Smooth muscle cell of the brain vasculature (primary cell): ENCODE data around the gene HSD17B13.
"Not testable (repeated sequence)": the region's sequence is repeated elsewhere in the genome, so short reads cannot be mapped to it uniquely, and the experiment has no call there.

Source experiments
- DNase-seq: peaks from one replicate; pipeline ENCODE4 v3.0.0-alpha.2; 2012; ENCODE audit warnings: low read depth, low spot score

Gene HSD17B13, protein sequence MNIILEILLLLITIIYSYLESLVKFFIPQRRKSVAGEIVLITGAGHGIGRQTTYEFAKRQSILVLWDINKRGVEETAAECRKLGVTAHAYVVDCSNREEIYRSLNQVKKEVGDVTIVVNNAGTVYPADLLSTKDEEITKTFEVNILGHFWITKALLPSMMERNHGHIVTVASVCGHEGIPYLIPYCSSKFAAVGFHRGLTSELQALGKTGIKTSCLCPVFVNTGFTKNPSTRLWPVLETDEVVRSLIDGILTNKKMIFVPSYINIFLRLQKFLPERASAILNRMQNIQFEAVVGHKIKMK

DNA sequence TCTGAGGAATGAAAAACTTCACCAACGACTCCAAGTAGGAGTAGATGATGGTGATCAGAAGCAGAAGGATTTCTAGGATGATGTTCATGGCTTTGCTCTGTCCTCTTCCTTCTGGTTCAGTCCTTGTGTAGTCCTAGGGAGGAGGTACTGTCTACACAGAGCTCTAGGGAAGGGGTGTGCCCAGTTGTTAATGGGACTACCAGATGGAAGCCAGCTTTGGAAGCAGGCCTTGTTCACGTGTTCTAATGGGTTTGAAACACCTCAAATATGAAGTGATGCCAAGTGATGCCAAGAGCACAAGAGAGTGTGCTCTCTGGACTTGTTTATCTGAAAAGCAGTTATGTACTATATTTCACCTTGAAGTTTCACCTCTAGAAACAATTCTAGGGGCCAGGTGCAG, at the start of gene HSD17B13:
TSS of gene HSD17B13 (minus strand) at position 129 of the 400 bp plus-strand sequence. CDS start at position 88, 41 bp downstream.
- DNase-seq, result no peak

DNA sequence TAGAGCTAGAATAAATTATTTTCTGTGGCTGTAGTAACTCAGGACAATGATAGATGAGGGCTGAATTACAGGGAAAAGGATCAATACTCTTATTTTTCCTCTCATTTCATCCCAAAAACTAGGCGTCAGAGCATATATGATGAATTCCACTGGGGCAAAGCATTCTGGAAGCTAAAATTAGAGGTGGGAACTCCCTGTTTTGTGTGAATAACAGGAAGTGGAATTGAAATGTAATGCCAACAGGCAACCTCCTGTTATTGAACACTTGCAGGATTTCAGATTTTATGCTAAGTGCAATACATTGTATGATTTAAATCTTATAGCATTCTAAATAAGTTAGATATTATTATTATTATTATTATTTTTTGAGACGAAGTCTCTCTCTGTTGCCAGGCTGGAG, 47.4 kb upstream of the HSD17B13 start:
- DNase-seq, result no peak

DNA sequence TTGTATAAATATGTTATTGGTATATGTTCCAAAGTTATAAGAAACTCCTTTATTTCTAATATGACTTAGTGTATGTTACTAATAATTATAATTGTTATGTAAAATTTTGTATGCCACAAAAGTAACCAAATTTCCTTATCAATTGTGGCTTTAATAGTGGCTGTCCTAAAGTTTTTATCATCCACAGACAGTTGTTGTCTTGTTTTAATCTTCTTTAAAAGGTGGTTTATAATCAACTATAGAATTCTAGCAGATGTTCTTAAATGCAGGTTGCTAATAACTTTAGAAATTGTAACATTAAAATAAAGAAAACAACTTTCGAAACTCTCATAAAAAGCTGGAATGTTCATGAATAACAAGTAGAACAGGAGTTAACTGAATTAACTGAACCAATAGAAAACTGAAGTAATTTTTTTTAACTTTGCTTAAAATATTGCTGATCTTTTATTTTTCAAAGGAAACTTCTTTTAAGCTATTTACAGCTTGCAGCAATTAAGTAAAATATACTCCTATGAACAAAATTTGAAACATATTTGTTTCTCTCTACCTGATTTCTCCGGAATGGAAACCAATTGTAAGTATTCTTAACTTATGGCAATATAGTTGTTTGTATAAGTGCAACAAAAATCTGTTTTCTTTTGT, 44.0 kb upstream of the HSD17B13 start:
- no peak for DNase-seq

DNA sequence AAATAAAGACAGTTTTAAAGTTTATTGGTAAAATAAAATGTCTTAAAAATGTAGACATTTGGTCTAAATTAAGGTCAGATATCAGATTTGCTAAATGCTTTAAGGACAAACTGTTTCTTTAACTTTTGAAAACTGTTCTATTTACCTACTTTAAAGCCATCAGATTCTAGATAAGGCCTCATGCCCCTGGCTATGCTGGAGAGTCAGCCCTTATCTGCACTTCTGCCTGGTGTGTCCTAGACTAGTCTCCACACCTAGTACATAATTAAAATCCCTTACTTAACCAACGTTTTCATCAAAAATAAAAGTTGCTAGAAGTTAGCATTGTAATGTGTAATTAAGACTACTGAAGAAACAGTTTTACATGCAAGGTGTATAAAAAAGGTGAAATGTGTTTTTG, 42.7 kb upstream of the HSD17B13 start:
- DNase-seq, result no peak

DNA sequence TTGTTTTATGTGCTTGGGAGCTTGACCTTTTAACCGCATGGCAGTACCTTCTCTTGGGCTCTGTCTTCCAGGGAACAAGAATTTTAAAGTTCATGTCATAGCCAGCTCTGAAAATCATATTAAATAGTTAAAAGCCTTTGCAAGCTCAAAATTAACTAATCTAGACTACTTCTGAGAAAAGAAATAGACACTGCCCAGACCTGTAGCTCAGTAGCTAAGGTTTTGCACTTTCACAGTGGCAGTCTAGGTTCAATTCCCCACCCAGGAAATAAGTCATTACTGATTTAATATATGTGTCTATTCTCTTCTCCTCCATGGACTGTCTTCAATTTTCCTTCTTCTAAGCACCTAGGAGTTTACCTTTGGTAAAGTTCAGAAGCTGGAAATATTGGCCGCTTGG, 40.9 kb upstream of the HSD17B13 start:
- no peak for DNase-seq

DNA sequence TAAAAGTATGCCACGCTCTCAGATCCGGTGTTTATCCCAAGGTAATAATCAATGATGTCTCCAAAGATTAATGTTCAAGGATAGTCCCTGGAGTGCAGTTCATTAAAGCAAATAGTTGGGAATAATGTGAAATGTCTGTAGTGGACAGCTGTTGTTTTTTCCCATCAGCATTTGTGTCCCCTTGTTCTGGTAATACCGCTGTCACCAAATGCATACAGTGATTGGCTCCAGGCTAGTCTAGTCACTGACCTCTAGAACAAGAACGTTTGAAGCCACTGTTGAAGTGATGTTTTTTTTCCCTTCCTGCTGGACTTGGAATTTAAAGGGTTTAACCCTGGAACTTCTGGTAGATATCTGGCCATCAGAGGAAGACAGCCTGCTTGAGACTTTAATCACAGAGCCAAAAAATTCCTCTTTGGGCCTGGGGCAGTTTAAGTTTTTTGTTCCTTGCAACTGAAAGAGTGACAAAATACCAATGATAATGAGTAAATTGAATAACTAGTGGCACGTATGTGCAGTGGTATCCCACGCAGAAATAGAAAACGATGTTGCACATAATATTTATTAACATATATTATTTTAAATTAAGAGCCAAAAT, 37.8 kb upstream of the HSD17B13 start:
- DNase-seq, result no peak

DNA sequence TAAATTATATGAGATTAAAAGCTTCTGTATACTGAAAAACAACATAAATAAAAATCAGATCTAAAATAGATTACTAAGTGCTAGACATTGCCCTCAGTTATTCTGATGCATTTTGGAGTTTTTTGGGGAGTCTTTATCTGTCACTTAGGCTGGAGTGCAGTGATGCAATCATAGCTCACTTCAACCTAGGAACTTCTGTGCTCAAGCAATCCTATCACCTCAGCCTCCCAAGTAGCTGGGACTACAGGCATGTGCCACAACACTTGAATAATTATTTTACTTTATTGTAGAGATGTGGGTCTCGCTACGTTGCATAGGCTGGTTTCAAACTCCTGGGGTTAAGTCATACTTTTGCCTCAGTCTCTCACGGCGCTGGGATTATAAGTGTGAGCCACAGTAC, 36.6 kb upstream of the HSD17B13 start:
- DNase-seq, result no peak

DNA sequence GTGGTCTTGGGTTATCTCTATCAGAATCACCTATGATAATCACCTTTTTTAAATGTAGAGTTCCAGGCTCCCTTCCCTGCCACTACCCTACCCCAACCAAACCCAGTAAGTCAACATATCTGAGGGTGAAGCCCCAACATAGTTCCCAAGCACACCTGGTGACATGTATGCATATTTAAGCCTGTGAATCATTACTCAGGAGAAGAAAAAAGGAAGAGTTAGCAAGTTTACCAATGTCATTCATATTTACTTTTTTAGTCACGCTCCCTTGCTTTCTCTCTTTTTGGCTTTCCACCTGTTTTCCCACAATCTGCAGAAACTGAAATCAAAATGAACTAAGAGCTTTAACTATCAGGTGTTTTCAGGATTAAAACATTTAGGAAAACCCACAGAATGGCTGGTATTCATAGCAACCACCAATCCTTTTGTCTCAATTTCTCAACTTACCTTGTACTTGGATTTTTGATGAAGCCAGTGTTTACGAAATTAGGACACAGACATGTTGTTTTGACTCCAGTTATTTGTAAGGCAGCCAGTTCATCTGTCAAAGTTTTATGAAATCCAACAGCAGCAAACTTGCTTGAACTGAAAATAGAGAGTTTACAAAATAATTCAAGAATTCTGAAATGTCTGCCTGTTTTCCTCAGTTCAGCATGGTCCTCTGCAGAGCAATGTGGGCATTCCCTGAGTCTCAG, 34.3 kb upstream of the HSD17B13 start:
- no peak for DNase-seq

DNA sequence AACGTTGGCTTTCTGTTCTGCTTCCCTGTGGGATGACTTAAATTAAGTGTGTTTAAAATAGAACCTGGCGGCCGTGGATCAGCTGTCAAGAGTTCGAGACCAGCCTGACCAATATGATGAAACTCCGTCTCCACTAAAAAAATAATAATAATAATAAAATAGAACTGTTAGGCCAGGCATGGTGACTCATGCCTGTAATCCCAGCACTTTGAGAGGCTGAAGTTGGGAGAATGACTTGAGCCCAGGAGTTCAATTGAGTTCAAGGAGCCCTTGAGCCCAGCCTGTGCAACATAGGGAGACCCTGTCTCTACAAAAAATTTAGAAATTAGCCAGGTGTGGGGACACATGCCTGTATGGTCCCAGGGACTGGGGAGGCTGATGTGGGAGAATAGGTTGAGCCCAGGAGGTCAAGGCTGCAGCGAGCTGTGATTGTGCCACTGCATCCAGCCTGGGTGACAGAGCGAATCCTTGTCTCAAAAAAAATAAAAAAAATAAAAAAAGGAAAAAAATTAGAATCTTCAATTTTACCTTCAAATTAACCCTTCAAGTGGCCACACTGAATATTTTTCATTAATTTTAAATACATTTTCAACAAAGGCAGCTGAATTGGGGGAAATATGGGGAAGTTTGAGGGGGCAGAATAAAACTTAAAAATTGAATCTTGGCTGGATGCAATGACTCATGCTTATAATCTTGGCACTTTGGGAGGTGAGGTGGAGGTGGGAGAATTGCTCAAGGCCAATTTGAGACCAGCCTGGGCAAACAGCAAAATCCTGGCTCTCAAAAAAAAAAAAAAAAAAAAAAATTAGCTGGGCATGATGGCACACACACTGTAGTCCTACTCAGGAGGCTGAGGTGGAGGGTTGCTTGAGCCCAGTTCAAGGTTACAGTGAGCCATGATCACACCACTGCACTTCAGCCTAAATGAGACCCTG, 31.8 kb upstream of the HSD17B13 start:
- no peak for DNase-seq

DNA sequence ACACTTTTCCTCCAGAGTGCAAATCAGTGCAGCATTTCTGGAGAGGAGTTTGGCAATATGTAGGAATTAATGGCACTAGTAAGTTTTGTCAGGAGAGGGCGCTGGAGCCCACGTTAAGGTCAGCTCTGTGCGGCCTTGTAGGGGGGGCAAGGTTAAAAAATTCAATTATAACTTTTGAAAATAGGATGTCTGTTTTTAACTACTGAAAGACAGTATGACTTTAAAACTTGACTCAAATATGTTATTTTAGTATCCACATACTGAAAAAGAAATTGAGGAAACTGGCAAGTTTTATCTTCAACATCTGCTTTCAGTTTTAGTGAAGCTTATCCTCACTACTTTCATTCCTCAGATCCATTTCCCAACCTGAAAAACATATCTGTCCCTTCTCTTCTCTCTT, 30.9 kb upstream of the HSD17B13 start:
- peak; percentile 40 for DNase-seq

DNA sequence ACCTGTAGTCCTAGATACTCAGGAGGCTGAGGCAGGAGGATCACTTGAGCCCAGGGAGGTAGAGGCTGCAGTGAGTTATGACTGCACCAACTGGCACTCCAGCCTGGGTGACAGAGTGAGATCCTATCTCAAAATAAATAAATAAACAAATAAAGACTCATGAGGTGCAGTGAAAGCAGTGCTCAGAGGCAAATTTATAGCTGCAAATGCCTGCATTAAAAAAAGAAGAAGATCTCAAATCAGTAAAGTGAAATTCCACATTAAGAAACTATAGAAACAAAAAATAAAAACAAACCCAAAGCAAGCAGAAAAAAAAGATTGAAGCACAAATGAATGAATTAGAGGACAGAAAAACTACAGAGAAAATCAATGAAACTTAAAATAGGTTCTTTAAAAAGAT, 22.5 kb upstream of the HSD17B13 start:
- no peak for DNase-seq

DNA sequence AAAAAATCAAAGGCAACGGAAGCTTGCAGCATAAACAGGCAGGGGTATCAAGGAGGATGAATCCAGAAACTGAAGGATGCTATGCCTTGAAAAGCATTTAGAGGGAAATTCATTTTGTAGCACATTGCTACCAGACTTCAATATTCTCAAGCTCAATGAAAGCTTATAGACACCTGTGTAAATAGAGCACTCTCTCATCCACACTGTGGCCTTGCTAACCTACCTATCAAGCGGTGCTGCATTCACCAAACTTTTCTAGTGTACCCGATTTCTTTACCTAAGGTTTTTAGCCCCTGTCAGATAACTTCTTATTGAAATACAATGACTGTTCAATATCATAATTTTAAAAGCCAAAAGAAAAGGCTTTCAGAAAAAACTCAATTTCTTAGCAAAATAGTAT, 20.2 kb upstream of the HSD17B13 start:
- no peak for DNase-seq

DNA sequence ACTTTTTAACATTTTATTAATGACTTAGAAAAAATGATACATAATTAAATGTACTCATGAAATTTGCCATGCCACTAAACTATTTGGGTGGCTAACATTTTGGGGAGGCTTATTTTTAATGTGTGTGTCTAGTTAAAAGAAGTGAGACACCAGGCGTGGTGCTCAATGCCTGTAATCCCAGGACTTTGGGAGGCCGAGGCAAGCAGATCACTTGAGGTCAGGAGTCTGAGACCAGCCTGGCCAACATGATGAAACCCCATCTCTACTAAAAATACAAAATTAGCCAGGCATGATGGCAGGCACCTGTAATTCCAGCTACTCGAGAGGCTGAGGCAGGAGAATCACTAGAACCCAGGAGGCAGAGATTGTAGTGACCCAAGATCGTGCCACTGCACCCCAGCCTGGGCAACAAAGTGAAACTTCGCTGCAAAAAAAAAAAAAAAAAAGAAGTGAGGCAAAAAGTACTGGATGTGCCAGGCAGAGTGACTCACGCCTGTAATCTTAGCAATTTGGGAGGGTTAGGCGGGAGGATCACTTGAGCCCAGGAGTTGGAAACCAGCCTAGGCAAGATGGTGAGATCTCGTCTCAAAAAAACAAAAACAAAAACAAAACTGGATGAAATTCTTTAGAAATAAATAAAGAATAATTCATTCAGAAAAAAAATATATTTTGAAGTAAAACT, 19.4 kb upstream of the HSD17B13 start:
- not testable (repeated sequence) for DNase-seq

DNA sequence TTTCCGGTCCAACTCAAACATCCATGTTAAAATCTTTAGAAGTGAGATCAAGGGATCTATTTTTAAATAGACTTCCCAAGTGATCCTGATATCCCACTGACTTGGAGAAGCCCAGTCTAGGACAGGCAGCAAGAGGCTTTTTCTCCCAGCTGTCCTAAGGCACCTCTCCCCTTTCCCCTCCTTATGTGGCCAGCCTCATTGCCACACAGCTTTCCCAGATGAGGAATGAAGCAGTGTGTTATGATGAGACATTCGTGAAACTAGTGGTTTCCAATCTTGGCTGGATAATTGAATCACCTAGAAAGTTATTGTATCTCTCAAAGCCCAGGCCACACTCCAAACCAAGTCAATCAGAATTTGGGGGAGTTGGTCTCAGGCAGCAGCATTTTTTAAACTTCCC, 16.8 kb upstream of the HSD17B13 start:
- DNase-seq, result no peak

DNA sequence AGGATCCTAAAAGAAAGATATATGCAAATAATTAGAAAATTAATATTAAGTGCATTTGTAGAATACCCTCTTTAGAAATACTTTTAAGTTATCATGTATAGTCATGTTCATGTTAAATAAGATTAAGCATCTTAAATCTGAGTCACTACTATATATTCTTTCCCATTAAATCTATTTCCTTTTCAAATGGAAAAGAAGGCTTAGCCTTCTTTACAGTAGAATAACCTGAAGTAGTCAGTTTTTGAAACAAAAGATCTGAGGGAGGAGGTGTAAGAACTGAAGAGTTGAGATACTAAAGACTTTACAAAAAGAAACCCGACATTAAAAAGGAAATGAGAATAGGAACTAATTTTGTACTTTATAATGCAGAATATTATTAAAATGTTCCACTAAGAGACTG, 14.7 kb upstream of the HSD17B13 start:
- DNase-seq, result no peak

DNA sequence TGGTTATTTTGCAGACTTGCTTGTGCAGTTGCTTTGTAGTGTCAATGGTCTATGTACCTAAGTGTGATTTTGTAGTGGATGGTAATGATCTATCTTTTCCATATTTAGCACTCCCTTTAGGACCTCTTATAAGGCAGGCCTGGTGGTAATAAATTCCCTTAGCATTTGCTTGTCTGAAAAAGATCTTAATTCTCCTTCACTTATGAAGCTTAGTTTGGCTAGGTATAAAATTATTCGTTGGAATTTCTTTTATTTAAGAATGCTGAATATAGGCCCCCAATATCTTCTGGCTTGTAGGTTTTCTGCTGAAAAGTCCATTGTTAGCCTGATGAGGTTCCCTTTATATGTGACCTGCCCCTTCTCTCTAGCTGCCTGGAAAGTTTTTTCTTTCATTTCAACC, 10.6 kb upstream of the HSD17B13 start:
- DNase-seq, result no peak

DNA sequence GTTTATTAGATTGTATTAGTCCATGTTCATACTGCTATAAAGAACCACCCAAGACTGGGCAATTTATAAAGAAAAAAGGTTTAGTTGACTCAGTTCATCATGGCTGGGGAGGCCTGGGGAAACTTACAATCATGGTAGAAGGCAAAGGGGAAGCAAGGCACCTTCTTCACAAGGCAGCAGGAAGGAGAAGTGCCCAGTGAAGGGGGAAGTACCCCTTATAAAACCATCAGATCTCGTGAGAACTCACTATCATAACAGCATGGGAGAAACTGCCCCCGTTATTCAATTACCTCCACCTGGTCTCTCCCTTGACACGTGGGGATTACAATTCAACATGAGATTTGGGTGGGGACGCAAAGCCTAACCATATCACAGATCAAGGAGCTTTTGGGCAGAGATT, 8.1 kb upstream of the HSD17B13 start:
- DNase-seq, result no peak

DNA sequence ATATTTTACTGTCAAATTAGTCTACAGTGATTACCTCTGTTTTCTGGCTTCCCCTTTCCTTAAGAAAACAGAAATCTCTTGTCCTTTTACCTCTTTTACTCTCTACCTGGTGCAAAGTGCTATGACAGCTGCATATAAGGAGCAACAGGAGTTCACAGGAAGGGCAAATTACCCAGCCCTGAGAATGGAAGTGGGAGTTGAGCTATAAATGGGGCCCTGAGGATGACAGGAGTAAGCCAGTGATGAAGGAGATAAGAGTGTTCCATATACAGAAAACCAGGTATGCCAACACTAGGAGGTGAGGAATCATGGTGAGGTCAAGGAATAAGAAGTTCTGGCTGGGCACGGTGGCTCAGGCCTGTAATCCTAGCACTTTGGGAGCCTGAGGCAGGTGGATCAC, 4.5 kb upstream of the HSD17B13 start:
- DNase-seq, result no peak

DNA sequence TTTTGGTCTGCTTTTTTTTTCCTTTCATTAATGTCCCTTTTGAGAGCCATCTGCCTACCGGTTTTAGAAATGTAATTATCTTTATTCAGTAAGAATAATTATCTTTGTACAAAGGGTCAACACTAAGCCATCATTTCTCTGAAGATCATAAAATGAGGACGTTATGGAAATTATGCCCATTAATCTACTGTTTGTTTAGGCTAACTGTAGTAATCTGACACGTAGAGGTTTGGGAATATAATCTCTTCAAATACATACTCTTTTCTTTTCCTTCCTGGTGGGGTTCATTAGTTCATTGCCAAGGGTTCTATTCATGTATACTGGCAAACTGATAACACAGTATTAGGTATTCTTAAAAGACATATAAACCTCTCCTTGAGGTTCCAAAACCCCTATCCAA, 3.8 kb upstream of the HSD17B13 start:
- DNase-seq, result no peak

DNA sequence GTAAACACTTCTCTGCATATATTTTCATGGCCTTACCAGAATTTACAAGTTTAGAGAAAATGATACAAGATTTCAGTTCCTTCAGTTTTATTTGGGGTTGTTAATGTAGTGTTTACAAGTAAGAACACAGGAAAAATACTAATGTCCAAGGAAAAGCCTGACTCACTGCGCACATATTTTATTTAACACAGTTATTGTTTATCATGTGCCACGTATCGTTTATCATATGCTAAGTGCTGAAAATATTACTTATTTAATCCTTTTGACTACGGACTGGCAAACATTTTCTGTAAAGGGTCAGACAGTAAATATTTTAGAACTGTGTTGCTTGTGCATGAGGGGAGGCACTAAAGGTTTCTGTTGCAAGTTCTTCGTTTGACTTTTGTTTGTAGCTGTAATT, 794 bp downstream of the HSD17B13 start:
- no peak for DNase-seq

DNA sequence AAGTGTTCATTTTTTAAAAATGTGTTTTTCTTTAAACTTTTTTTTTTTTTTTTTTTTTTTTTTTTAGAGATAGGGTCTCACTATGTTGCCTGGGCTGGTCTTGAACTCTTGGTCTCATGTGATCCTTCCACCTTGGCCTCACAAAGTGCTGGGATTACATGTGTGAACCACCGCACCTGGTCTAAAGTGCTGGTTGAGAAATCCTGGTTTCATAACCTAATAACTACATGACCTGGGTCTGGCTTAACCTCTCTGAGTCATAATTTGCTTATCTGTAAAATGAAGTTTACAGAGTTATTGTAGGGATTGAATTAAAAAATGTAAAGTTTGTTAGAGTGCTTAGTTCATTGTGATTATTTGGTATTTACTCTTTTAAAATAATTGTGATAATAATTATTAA, 5.2 kb downstream of the HSD17B13 start:
- no peak for DNase-seq
